Sigmoid colon (tissue), 4 donors: ENCODE data around the gene GDE1.

ENCODE experiments used
- CTCF ChIP-seq, 4 experiments: fragments of 450-650 bp in 3 of 4; fragments of 200-600 bp in 1 of 4; IDR thresholded peaks; one replicate each; pipeline ENCODE4 v1.5.1; 2016 to 2019; ENCODE audit warnings: antibody characterized with exemption in 4 of 4, mild to moderate bottlenecking in 3 of 4, moderate library complexity in 2 of 4
- POLR2A ChIP-seq, 2 donors: fragments of 450-650 bp; IDR thresholded peaks; one replicate each; pipeline ENCODE4 v1.6.1; 2016; ENCODE audit warnings: antibody characterized with exemption in 2 of 2, mild to moderate bottlenecking in 2 of 2, moderate library complexity in 2 of 2
- POLR2AphosphoS5 ChIP-seq, 4 donors: sonication (generic); formaldehyde crosslinking; IDR thresholded peaks; one replicate each; pipeline ENCODE4 v1.6.1; 2017; ENCODE audit warnings: antibody characterized with exemption in 4 of 4

DNA sequence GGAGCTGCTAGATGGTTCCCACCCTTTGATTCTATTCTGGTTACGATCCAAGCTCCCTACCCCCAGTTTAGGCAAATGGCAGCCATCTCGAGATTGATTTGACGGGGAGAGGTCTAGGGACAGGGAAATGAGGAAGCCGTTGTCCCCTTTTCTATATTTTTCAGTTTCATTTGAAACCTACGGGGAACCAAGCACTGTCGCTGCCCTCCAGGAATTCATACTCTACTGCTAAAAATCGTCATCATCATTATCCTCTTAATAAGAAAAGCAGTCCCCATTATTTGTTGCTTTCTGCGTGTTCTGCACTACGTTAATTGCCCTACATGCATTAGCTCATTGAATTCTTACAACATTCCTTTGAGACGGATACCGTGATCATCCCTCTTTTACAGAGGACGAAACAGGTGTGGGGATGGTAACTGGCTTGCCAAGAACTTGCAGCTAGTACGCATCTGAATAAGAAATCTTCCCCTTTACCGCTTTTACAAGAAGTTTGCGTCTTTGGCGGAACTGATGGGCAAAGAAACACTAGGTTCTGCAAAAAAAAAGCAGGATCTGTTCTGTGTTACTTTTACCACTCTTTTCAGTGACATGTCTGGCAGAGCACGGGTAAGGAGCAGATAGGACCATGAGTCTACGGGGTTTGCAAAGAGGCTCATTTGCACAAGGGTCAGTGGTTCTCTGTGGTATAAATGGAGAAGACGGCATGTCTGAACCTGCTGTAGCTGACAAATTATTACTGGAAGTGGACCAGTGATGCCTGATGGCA lies 2.9 kb upstream of the GDE1 start:
- TF ChIP-seq CTCF (IDR thresholded peaks at IDR 0.05) (no peak), POLR2A (IDR thresholded peaks at IDR 0.05) (no peak), POLR2AphosphoS5 (IDR thresholded peaks at IDR 0.05) (no peak)
